Naive thymus-derived CD4-positive, alpha-beta T cell (primary cell): Measurements from ENCODE around the gene RHPN2. TPM values are rescaled to one million over a fixed set of nuclear protein-coding genes. Genes with fewer than 3 reads are reported as not detected.

ENCODE experiments used
- ATAC-seq: fragments of 150-1000 bp; cut with Tn5 transposase; 2 replicates; pipeline ENCODE4 v1.10.0; 2021; ENCODE audit warnings: mild to moderate bottlenecking, moderate library complexity
- CTCF ChIA-PET: fragments of 350-600 bp; sonication (Branson Sonifier 250); formaldehyde crosslinking; loops from one replicate; lab custom pipeline; 2021; ENCODE audit warnings: antibody characterized with exemption; lab: Charles Lee
- POLR2A ChIA-PET: fragments of 350-600 bp; sonication (Branson Sonifier 250); formaldehyde crosslinking; loops from one replicate; lab custom pipeline; 2021; ENCODE audit warnings: antibody characterized with exemption, inconsistent platforms; lab: Charles Lee
- DNase-seq, 9 donors: peaks; one replicate each; pipeline versions ENCODE4 v3.0.0 to v3.0.0-alpha.2; 2020 to 2022; ENCODE audit warnings: mixed read lengths in 1 of 9
- H3K27ac ChIP-seq: one replicate; pipeline ENCODE4 v1.7.0; 2013; ENCODE audit warnings: mild to moderate bottlenecking, low read depth, low read length, moderate library complexity
- H3K27me3 ChIP-seq, 2 donors: one replicate each; pipeline ENCODE4 v1.7.0; 2013; ENCODE audit warnings: low read length in 2 of 2, mild to moderate bottlenecking in 2 of 2, moderate library complexity in 2 of 2; ENCODE audit not compliant: control insufficient read depth in 2 of 2, insufficient read depth in 2 of 2
- H3K36me3 ChIP-seq, 3 experiments: 1 replicate in 2 of 3; 2 replicates in 1 of 3; pipeline ENCODE4 v1.7.0; 2013; ENCODE audit warnings: low read length in 3 of 3, mild to moderate bottlenecking in 3 of 3, moderate library complexity in 1 of 3; ENCODE audit not compliant: insufficient read depth in 3 of 3, control insufficient read depth in 2 of 3
- H3K4me1 ChIP-seq, 2 donors: one replicate each; pipeline ENCODE4 v1.7.0; 2013; ENCODE audit warnings: low read length in 2 of 2, mild to moderate bottlenecking in 2 of 2, moderate library complexity in 1 of 2; ENCODE audit not compliant: control insufficient read depth in 2 of 2, insufficient read depth in 2 of 2
- H3K4me3 ChIP-seq: 2 replicates; pipeline ENCODE4 v1.7.0; 2013; ENCODE audit warnings: mild to moderate bottlenecking, low read length
- H3K9me3 ChIP-seq, 3 experiments: 1 replicate in 2 of 3; 2 replicates in 1 of 3; pipeline ENCODE4 v1.7.0; 2013; ENCODE audit warnings: low read length in 3 of 3; ENCODE audit not compliant: control insufficient read depth in 2 of 3
- H3K27ac Mint-ChIP-seq, 9 donors: one replicate each; pipeline ENCODE4 v1.8.0; 2020 to 2022; ENCODE audit warnings: mixed read lengths in 9 of 9, mild to moderate bottlenecking in 8 of 9, moderate library complexity in 5 of 9, inconsistent platforms in 2 of 9
- H3K27me3 Mint-ChIP-seq, 5 donors: one replicate each; pipeline ENCODE4 v1.8.0; 2021 to 2022; ENCODE audit warnings: mixed read lengths in 5 of 5, mild to moderate bottlenecking in 1 of 5
- H3K36me3 Mint-ChIP-seq, 5 donors: one replicate each; pipeline ENCODE4 v1.8.0; 2020 to 2022; ENCODE audit warnings: mixed read lengths in 5 of 5, mild to moderate bottlenecking in 3 of 5, inconsistent platforms in 1 of 5
- H3K4me1 Mint-ChIP-seq, 7 donors: one replicate each; pipeline ENCODE4 v1.8.0; 2020 to 2022; ENCODE audit warnings: mixed read lengths in 7 of 7, mild to moderate bottlenecking in 3 of 7, inconsistent platforms in 1 of 7
- H3K4me3 Mint-ChIP-seq, 10 donors: one replicate each; pipeline ENCODE4 v1.8.0; 2020 to 2022; ENCODE audit warnings: mild to moderate bottlenecking in 10 of 10, mixed read lengths in 10 of 10, moderate library complexity in 6 of 10, inconsistent platforms in 2 of 10
- H3K9me3 Mint-ChIP-seq, 11 donors: one replicate each; pipeline ENCODE4 v1.8.0; 2020 to 2022; ENCODE audit warnings: mixed read lengths in 11 of 11, mild to moderate bottlenecking in 4 of 11, inconsistent platforms in 1 of 11, moderate library complexity in 1 of 11
- intact Hi-C, 2 donors: fragments of 100-400 bp; cut with micrococcal nuclease; formaldehyde crosslinking; loops; one replicate each; pipeline ENCODE4 v1.15.1; 2023
- polyA plus RNA-seq, 2 donors: library from polyadenylated mRNA; unstranded; fragments of 300-500 nt; fragmentation: Illumina TruSeq; gene quantifications; one replicate each; pipeline ENCODE4 v1.2.3, GENCODE V29; 2021
- total RNA-seq, 6 experiments: library from RNA in 5 of 6; stranded (reverse) in 5 of 6; gene quantifications; 1 replicate in 5 of 6; 2 replicates in 1 of 6; pipeline ENCODE4 v1.2.3 and lab custom pipeline; 2021 to 2026

The RHPN2 gene
- total and polyA plus RNA-seq, 7 experiments from 2014 or later, result 0.16 to 2.6 (median 0.34) TPM; not detected in 2

- no peak for ATAC-seq
- Mint-ChIP-seq H3K4me1 (peaks cover 0 to 5% (median 0%) of the 10 kb centered on the region in 7 donors), H3K27ac (no peak overlapping the region), H3K36me3 (peaks cover 9 to 54% (median 18%) of the 10 kb centered on the region in 5 donors), H3K9me3 (no peaks in the 10 kb centered on the region), H3K4me3 (no peak overlapping the region), H3K27me3 (no peaks in the 10 kb centered on the region)
- intact Hi-C loops, result no loop called here
- H3K9me3 ChIP-seq, result no peaks in the 10 kb centered on the region
- peaks cover 13 to 67% (median 16%) of the 10 kb centered on the region in 3 experiments for H3K36me3 ChIP-seq
- H3K4me1 ChIP-seq, result no peaks in the 10 kb centered on the region
- ChIA-PET CTCF (no interaction called here), POLR2A (no interaction called here)
- no peak overlapping the region for H3K27ac ChIP-seq
- no peak overlapping the region for H3K4me3 ChIP-seq
- DNase-seq, result no peak
- H3K27me3 ChIP-seq, result no peaks in the 10 kb centered on the region
Observed at GRCh38 chr19:33100894-33101644, 36.4 kb upstream of the RHPN2 start.

- intact Hi-C loops, result no loop called here
- CTCF ChIA-PET, result no interaction called here
- POLR2A ChIA-PET, result no interaction called here
- Histone ChIP-seq H3K27me3 (no peaks in the 10 kb centered on the region), H3K36me3 (peaks cover 6 to 80% (median 15%) of the 10 kb centered on the region in 3 experiments), H3K4me3 (no peak overlapping the region), H3K27ac (no peak overlapping the region), H3K9me3 (no peaks in the 10 kb centered on the region), H3K4me1 (no peaks in the 10 kb centered on the region)
- no peaks in the 10 kb centered on the region for H3K9me3 Mint-ChIP-seq
- ATAC-seq (no peak), DNase-seq (no peak)
- H3K4me3 Mint-ChIP-seq, result no peak overlapping the region
- H3K27ac Mint-ChIP-seq, result no peak overlapping the region
- no peaks in the 10 kb centered on the region for H3K27me3 Mint-ChIP-seq
- H3K36me3 Mint-ChIP-seq, result peaks cover 14 to 64% (median 26%) of the 10 kb centered on the region in 5 donors
- H3K4me1 Mint-ChIP-seq, result peaks cover 0 to 5% (median 0%) of the 10 kb centered on the region in 7 donors
Observed at GRCh38 chr19:33098055-33098534, 33.4 kb upstream of the RHPN2 start.

DNA sequence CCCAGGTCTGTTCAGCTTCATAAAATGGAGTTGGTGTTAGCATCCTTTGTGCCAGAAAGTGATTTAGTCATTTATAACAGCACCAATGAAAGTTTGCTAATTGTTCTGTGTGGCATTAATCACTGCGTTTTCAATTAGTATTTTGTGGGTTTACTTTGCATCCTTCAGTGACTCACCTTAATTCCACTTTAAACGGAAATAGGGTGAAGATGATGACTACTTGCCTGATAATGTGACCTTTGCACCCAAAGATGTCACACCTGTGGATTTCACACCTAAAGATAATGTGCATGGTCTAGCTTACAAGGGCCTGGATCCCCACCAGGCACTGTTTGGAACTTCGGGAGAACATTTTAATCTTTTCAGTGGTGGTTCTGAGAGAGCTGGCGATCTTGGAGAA is 31.3 kb upstream of the RHPN2 start:
- peaks cover 14 to 51% (median 23%) of the 10 kb centered on the region in 5 donors for H3K36me3 Mint-ChIP-seq
- Histone ChIP-seq H3K4me3 (no peak overlapping the region), H3K36me3 (peaks cover 1 to 79% (median 5%) of the 10 kb centered on the region in 3 experiments), H3K9me3 (no peaks in the 10 kb centered on the region), H3K27ac (no peak overlapping the region), H3K4me1 (no peaks in the 10 kb centered on the region), H3K27me3 (no peaks in the 10 kb centered on the region)
- no peaks in the 10 kb centered on the region for H3K27me3 Mint-ChIP-seq
- intact Hi-C loops, result no loop called here
- POLR2A ChIA-PET, result no interaction called here
- peak overlapping the region in 1 of 9 donors; percentile 30 for H3K27ac Mint-ChIP-seq
- no peak for ATAC-seq
- no peak for DNase-seq
- peaks cover 0 to 5% (median 0%) of the 10 kb centered on the region in 7 donors for H3K4me1 Mint-ChIP-seq
- CTCF ChIA-PET, result no interaction called here
- H3K4me3 Mint-ChIP-seq, result no peak overlapping the region
- H3K9me3 Mint-ChIP-seq, result no peaks in the 10 kb centered on the region

- CTCF ChIA-PET, result no interaction called here
Observed at GRCh38 chr19:33094436-33095067, 29.9 kb upstream of the RHPN2 start.

GRCh38 chr19:33093420-33094210 is 28.9 kb upstream of the RHPN2 start:
- peaks cover 5 to 90% (median 8%) of the 10 kb centered on the region in 3 experiments for H3K36me3 ChIP-seq
- intact Hi-C loops, result no loop called here
- Mint-ChIP-seq H3K27ac (peak overlapping the region in 1 of 9 donors; percentile 26), H3K27me3 (no peaks in the 10 kb centered on the region), H3K4me3 (no peak overlapping the region), H3K9me3 (no peaks in the 10 kb centered on the region), H3K36me3 (peaks cover 18 to 59% (median 39%) of the 10 kb centered on the region in 5 donors), H3K4me1 (peaks cover 0 to 11% (median 6%) of the 10 kb centered on the region in 7 donors)
- no peak overlapping the region for H3K27ac ChIP-seq
- no peaks in the 10 kb centered on the region for H3K9me3 ChIP-seq
- ChIA-PET POLR2A (no interaction called here), CTCF (no interaction called here)
- no peaks in the 10 kb centered on the region for H3K4me1 ChIP-seq
- no peak for DNase-seq
- ATAC-seq, result no peak
- H3K27me3 ChIP-seq, result no peaks in the 10 kb centered on the region
- H3K4me3 ChIP-seq, result no peak overlapping the region

More at GRCh38 chr19:33094436-33095067, 29.9 kb upstream of the RHPN2 start:
- ATAC-seq (no peak), DNase-seq (no peak)
- Histone ChIP-seq H3K27ac (no peak overlapping the region), H3K4me3 (no peak overlapping the region), H3K27me3 (no peaks in the 10 kb centered on the region), H3K4me1 (no peaks in the 10 kb centered on the region), H3K9me3 (no peaks in the 10 kb centered on the region), H3K36me3 (peaks cover 0 to 82% (median 5%) of the 10 kb centered on the region in 3 experiments)
- no peaks in the 10 kb centered on the region for H3K27me3 Mint-ChIP-seq
- peaks cover 0 to 5% (median 0%) of the 10 kb centered on the region in 7 donors for H3K4me1 Mint-ChIP-seq
- H3K9me3 Mint-ChIP-seq, result no peaks in the 10 kb centered on the region
- POLR2A ChIA-PET, result no interaction called here
- no peak overlapping the region for H3K27ac Mint-ChIP-seq
- intact Hi-C loops, result no loop called here
- no peak overlapping the region for H3K4me3 Mint-ChIP-seq
- H3K36me3 Mint-ChIP-seq, result peaks cover 14 to 57% (median 34%) of the 10 kb centered on the region in 5 donors

GRCh38 chr19:33090179-33090578 is 25.5 kb upstream of the RHPN2 start:
- ATAC-seq (no peak), DNase-seq (no peak)
- Mint-ChIP-seq H3K4me1 (peaks cover 0 to 13% (median 9%) of the 10 kb centered on the region in 7 donors), H3K27ac (no peak overlapping the region), H3K9me3 (no peaks in the 10 kb centered on the region), H3K27me3 (no peaks in the 10 kb centered on the region), H3K4me3 (no peak overlapping the region), H3K36me3 (peaks cover 6 to 37% (median 23%) of the 10 kb centered on the region in 5 donors)
- CTCF ChIA-PET, result no interaction called here
- Histone ChIP-seq H3K4me1 (no peaks in the 10 kb centered on the region), H3K4me3 (no peak overlapping the region), H3K36me3 (peaks cover 5 to 62% (median 9%) of the 10 kb centered on the region in 3 experiments), H3K9me3 (no peaks in the 10 kb centered on the region), H3K27me3 (no peaks in the 10 kb centered on the region), H3K27ac (no peak overlapping the region)
- POLR2A ChIA-PET, result no interaction called here
- intact Hi-C loops, result no loop called here
